ENCODE results near the gene NAPG. TPM values are rescaled to one million over a fixed set of nuclear protein-coding genes. Genes with fewer than 3 reads are reported as not detected.

Gene NAPG
- total and polyA plus RNA-seq, 9 of the 15 experiments (the other 6 are each of a cell fraction or from before 2014, with no cell fraction given): 31.6 to 63.3 (median 50.9) TPM

- TF ChIP-seq ZNF644 (tag; IDR thresholded peaks at IDR 0.05; ENCODE audit: low read depth) (no peak), ZNF24 (IDR thresholded peaks at IDR 0.05) (no peak), CREM (IDR thresholded peaks at IDR 0.05; ENCODE audit: low read depth) (no peak)
Observed at GRCh38 chr18:10536280-10536679, 10.5 kb downstream of the NAPG start (continued).

GRCh38 chr18:10537765-10538164, 11.9 kb downstream of the NAPG start:
- peaks cover 77% of the 10 kb centered on the region for H3K36me3 ChIP-seq (ENCODE audit: control insufficient read depth, insufficient read depth, low read length)
- no peak overlapping the region for H3K4me2 ChIP-seq (ENCODE audit: insufficient read depth, low read length)
- FAIRE-seq (no peak), DNase-seq (ENCODE audit: extremely low read depth in 1 of 4, low spot score in 3 of 4) (no peak), ATAC-seq (no peak)
- H3K9ac ChIP-seq (ENCODE audit: insufficient read depth in 1 of 2, low read depth in 2 of 2, low read length in 2 of 2): no peak overlapping the region
- no peaks in the 10 kb centered on the region for H3K9me3 ChIP-seq (replicated peaks; ENCODE audit: control insufficient read depth, insufficient read depth, low read depth, low read length)
- H3K4me3 ChIP-seq: no peak overlapping the region
- H3K27ac ChIP-seq (ENCODE audit: extremely low read depth, low read depth, low read length): no peak overlapping the region
- CTCF ChIA-PET (ENCODE audit: low intra/inter-chr PET ratio): no interaction called here
- no peaks in the 10 kb centered on the region for H3K9me1 ChIP-seq (ENCODE audit: control insufficient read depth, insufficient read depth, low read length)
- BruUV-seq (replicated peaks): no TSS peak
- H2AFZ ChIP-seq (ENCODE audit: low read depth, low read length): no peak overlapping the region
- in situ Hi-C loops (cut with MboI) (no loop called here), intact Hi-C loops (cut with micrococcal nuclease) (no loop called here)
- H3K27me3 ChIP-seq (ENCODE audit: control insufficient read depth in 2 of 2, insufficient read depth in 2 of 2, low read length in 2 of 2): no peaks in the 10 kb centered on the region
- no peaks in the 10 kb centered on the region for H3K4me1 ChIP-seq (replicated peaks in 1 of 2; ENCODE audit: control insufficient read depth in 2 of 2, insufficient read depth in 2 of 2, low read length in 2 of 2)
- WGBS (ENCODE audit: insufficient coverage, low coverage, missing lambda C conversion rate): 67% methylated on average over 2 of the region's 2 CpGs
- no peaks in the 10 kb centered on the region for H4K20me1 ChIP-seq (replicated peaks; ENCODE audit: control insufficient read depth, insufficient read depth, low read length)
- H3K79me2 ChIP-seq (ENCODE audit: control insufficient read depth, insufficient read depth, low read length): peaks cover 25% of the 10 kb centered on the region
- POLR2A ChIA-PET: no interaction called here
- TF ChIP-seq CBFA2T3 (IDR thresholded peaks at IDR 0.05) (no peak), ATF6 (CRISPR knock-in tag; IDR thresholded peaks at IDR 0.05) (no peak), TRIM24 (IDR thresholded peaks at IDR 0.05) (no peak), CREM (IDR thresholded peaks at IDR 0.05; ENCODE audit: low read depth) (no peak), SAFB (IDR thresholded peaks at IDR 0.05; ENCODE audit: borderline replicate concordance, low read depth, low read length) (no peak), C11orf30 (IDR thresholded peaks at IDR 0.05; ENCODE audit: low read depth) (no peak), HNRNPLL (IDR thresholded peaks at IDR 0.05; ENCODE audit: low read depth, low read length, poor library complexity, severe bottlenecking) (no peak), TBL1XR1 (IDR thresholded peaks at IDR 0.05; ENCODE audit: low read length in 2 of 2) (no peak)
- TF ChIP-seq, protein P1, sequence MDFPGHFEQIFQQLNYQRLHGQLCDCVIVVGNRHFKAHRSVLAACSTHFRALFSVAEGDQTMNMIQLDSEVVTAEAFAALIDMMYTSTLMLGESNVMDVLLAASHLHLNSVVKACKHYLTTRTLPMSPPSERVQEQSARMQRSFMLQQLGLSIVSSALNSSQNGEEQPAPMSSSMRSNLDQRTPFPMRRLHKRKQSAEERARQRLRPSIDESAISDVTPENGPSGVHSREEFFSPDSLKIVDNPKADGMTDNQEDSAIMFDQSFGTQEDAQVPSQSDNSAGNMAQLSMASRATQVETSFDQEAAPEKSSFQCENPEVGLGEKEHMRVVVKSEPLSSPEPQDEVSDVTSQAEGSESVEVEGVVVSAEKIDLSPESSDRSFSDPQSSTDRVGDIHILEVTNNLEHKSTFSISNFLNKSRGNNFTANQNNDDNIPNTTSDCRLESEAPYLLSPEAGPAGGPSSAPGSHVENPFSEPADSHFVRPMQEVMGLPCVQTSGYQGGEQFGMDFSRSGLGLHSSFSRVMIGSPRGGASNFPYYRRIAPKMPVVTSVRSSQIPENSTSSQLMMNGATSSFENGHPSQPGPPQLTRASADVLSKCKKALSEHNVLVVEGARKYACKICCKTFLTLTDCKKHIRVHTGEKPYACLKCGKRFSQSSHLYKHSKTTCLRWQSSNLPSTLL (IDR thresholded peaks at IDR 0.05): no peak
- TF ChIP-seq, protein P2, sequence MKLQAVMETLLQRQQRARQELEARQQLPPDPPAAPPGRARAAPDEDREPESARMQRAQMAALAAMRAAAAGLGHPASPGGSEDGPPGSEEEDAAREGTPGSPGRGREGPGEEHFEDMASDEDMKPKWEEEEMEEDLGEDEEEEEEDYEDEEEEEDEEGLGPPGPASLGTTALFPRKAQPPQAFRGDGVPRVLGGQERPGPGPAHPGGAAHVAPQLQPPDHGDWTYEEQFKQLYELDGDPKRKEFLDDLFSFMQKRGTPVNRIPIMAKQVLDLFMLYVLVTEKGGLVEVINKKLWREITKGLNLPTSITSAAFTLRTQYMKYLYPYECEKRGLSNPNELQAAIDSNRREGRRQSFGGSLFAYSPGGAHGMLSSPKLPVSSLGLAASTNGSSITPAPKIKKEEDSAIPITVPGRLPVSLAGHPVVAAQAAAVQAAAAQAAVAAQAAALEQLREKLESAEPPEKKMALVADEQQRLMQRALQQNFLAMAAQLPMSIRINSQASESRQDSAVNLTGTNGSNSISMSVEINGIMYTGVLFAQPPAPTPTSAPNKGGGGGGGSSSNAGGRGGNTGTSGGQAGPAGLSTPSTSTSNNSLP (IDR thresholded peaks at IDR 0.05; ENCODE audit: borderline replicate concordance, low read depth, low read length): no peak
- TF ChIP-seq, protein P3, sequence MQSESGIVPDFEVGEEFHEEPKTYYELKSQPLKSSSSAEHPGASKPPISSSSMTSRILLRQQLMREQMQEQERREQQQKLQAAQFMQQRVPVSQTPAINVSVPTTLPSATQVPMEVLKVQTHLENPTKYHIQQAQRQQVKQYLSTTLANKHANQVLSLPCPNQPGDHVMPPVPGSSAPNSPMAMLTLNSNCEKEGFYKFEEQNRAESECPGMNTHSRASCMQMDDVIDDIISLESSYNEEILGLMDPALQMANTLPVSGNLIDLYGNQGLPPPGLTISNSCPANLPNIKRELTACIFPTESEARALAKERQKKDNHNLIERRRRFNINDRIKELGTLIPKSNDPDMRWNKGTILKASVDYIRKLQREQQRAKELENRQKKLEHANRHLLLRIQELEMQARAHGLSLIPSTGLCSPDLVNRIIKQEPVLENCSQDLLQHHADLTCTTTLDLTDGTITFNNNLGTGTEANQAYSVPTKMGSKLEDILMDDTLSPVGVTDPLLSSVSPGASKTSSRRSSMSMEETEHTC (IDR thresholded peaks at IDR 0.05): no peak
- TF ChIP-seq, protein P4, sequence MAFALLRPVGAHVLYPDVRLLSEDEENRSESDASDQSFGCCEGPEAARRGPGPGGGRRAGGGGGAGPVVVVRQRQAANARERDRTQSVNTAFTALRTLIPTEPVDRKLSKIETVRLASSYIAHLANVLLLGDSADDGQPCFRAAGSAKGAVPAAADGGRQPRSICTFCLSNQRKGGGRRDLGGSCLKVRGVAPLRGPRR (CRISPR knock-in tag; IDR thresholded peaks at IDR 0.05): no peak
